Epithelial cell of proximal tubule (primary cell): ENCODE measurements around the gene KLKB1. TPM values are rescaled to one million over a fixed set of nuclear protein-coding genes. Genes with fewer than 3 reads are reported as not detected.
"Not testable (repeated sequence)": the region's sequence is repeated elsewhere in the genome, so short reads cannot be mapped to it uniquely, and the experiment has no call there.

ENCODE experiments used
- DNase-seq: peaks from one replicate; pipeline ENCODE4 v3.0.0-alpha.2; 2011; ENCODE audit warnings: low read depth
- H3K4me3 ChIP-seq: 2 replicates; pipeline ENCODE4 v1.5.1; 2011; ENCODE audit warnings: low read depth, mild to moderate bottlenecking, low read length
- CTCF ChIP-seq: conservative IDR thresholded peaks from 2 replicates; pipeline ENCODE4 v1.5.1; 2012; ENCODE audit warnings: low read depth, mild to moderate bottlenecking, low read length
- total RNA-seq: library from RNA; depleted of rRNA; stranded (reverse); fragments of >200 nt; gene quantifications from 2 replicates; pipeline ENCODE4 v1.2.3, GENCODE V29; 2015

Gene KLKB1
- total RNA-seq, 1 donor from 2014 or later: not detected

GRCh38 chr4:186240848-186241491 lies 13.7 kb downstream of the KLKB1 start:
- no peak overlapping the region for H3K4me3 ChIP-seq
- no peak for TF ChIP-seq CTCF
- DNase-seq: no peak

GRCh38 chr4:186241616-186242015 lies 14.3 kb downstream of the KLKB1 start:
- TF ChIP-seq CTCF: no peak
- H3K4me3 ChIP-seq: no peak overlapping the region
- no peak for DNase-seq

- H3K4me3 ChIP-seq: not testable (repeated sequence)
Observed at GRCh38 chr4:186242031-186242430, 14.7 kb downstream of the KLKB1 start.

GRCh38 chr4:186243331-186243730 lies 16.0 kb downstream of the KLKB1 start:
- TF ChIP-seq CTCF: no peak
- H3K4me3 ChIP-seq: no peak overlapping the region
- no peak for DNase-seq

More at GRCh38 chr4:186242031-186242430, 14.7 kb downstream of the KLKB1 start:
- not testable (repeated sequence) for DNase-seq

DNA sequence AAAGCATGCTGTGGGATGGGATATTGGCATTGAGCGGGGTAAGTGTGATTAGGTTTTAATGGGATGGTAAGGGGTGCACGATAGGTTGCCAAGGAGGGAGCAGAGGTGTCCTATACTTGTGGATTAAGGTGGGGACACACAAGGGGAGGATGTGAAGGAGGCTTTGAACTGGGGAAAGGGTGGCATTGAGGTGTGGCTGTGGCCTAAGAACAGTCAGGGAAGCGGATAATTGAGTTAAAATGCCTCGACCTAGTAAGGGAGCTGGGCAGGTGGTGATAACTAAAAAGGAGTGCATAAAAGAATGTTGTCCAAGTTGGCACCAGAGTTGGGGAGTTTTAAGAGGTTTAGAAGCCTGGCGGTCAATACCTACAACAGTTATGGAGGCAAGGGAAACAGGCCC lies 17.5 kb downstream of the KLKB1 start:
- TF ChIP-seq CTCF: no peak
- DNase-seq: no peak
- H3K4me3 ChIP-seq: no peak overlapping the region

GRCh38 chr4:186247062-186247752 lies 19.9 kb downstream of the KLKB1 start:
- not testable (repeated sequence) for DNase-seq

DNA sequence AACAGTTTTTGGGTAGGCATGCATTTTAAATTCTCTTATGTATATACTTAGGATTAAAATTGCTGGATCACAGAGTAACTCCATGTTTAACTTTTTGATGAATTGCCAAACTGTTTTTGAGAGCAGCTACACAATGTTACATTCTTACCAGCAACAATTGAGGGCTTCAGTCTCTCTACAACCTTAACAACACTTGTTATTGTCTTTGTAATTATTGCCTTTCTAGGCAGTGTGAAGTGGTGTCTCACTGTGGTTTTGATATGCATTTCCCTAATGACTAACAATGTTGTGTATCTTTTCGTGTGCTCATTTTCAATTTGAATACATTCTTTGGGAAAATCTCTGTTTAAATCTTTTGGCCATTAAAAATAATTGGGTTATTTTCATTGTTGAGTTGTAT lies 21.3 kb downstream of the KLKB1 start:
- no peak for DNase-seq
- no peak overlapping the region for H3K4me3 ChIP-seq
- TF ChIP-seq CTCF: no peak

More at GRCh38 chr4:186247062-186247752, 19.9 kb downstream of the KLKB1 start:
- not testable (repeated sequence) for H3K4me3 ChIP-seq
